Ramos (cell line): ENCODE measurements around the gene GNLY.

Experiments
- in situ Hi-C: fragments of 300-500 bp; cut with MboI; formaldehyde crosslinking; loops from one replicate; pipeline ENCODE4 v1.14.3; 2022; ENCODE audit warnings: low sequenced_read_pairs; ENCODE audit not compliant: unreplicated experiment

Gene GNLY

DNA sequence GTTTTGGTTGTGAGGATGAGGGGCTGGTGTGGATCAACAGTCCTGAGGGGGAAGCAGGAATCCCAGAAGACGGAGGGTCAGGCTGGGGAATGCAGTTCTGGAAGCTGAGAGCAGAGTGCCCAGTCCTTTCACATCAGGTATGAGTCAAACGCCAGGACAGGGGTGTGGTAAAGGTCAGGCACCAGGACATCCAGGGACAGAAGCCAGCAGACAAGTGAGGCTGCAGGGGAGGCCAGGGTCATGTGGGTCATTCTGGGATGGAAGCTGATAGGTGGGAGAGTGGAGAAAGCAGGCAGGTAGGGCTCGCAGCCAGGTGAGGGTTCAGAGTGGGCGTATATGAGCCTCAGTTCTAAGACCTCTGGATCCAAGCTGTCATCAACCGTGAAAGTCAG, 12.8 kb upstream of the GNLY start:
- in situ Hi-C loops, result no loop called here

- in situ Hi-C loops, result no loop called here
Observed at GRCh38 chr2:85681776-85682175, 12.4 kb upstream of the GNLY start.

DNA sequence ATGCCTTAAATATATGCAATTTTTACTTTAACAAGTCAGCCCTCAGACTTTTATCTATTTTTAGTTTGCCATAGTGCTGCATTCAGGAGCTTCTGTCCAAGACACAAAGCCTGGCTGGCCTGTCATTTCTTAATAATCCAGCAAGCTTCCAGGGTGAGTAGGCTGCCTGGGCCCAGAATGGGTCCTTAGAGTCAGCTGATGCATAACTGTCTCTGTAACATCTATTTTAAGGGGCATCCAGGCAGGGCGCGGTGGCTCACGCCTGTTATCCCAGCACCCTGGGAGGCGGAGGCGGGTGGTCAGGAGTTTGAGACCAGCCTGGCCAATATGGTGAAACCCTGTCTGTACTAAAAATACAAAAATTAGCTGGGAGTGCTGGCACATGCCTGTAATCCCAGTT, 11.8 kb upstream of the GNLY start:
- in situ Hi-C loops, result no loop called here

DNA sequence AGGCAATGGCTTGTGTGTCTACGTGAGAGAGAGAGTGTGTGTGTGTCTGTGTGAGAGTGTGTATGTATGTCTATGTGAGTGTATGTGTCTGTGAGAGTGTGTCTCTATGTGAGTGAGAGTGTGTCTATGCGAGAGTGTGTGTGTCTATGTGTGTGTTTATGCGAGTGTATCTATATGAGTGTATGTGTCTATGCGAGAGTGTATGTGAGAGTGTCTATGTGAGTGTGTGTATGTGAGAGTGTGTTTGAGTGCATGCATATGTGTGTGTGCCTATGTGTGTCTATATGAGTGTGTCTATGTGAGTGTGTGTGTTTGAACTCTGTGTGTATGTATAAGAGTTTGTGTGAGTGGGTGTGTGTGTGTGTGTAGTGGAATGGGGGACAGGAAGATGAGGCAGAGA, 9.8 kb upstream of the GNLY start:
- in situ Hi-C loops, result no loop called here

DNA sequence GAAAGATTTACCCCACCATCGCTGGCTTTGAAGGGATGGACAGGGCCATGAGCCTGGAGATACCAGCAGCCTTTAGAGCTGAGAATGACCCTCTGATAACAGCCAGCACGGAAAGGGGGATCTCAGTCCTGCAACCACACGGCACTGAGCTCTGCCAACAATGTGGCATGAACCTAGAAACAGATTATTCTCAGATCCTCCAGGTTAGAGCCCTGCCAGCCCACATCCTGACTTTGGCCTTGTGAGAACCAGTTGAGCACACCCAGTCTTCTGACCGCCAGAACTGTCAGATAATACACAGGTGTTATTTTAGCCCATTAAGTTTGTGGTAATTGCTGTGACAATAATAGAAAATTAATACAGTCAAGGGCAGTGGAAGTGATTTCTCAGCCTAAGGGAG, 9.4 kb upstream of the GNLY start:
- in situ Hi-C loops, result no loop called here

DNA sequence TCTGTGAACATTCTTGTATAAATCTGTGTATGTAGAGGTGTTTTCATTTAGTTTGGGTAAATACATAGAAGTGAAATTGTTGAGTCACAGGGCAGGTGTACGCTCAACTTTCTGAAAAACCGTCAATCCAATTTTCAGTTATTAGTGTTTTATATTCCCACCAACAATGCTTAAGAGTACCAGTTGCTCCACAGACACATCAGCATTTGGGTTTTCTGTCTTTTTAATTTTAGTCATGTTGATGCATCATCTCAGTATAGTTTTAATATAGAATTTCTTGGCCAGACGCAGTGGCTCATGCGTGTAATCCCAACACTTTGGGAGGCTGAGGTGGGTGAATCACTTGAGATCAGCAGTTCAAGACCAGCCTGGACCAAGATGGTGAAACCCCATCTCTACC, 3.2 kb upstream of the GNLY start:
- in situ Hi-C loops, result no loop called here

DNA sequence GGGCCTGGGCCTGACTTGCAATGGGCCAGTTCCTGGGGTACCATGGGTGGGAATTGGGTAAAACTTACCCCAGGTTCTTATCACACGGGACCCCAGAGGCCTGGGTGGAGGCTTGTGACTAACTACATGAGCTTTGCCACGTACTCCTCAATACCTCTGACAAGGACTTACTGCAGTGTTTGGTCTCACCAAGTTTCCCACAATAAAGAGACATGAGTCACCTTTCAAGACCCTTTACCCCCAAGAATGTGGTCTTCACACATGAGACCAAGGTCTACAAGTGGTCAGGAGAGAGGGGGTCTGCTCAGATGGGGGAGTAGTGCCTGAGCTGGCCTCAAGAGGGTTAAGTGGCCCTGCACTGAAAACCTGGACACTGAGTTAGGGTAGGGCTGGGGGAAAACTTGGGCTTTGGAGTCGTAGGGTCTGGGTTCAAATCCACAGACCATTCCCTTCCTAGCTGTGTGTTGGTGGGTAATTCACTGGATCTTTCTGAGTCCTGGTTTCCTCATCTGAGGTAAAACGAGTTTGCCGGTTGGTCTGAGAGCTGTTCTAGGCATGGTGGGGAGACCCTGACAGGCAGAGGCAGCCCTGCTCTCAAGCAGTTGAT, 2.0 kb upstream of the GNLY start:
- in situ Hi-C loops, result no loop called here

DNA sequence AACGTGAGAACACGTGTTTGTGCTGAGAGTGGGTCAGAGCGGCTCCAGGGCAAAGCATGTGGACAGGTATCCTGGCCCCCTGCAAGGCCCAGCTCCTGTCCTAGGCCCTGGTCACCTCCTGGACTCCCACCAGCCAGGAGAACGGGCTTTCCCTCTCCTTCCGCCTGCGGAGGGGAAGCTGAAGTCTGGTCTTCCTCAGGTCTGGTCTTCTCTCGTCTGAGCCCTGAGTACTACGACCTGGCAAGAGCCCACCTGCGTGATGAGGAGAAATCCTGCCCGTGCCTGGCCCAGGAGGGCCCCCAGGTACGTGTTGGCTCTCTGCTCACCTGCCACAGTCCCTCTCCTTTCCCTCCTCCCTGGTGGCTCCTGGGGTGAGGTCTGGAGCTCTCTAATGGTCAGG, 963 bp downstream of the GNLY start:
- in situ Hi-C loops, result no loop called here

- in situ Hi-C loops, result no loop called here
Observed at GRCh38 chr2:85695691-85696668, 1.8 kb downstream of the GNLY start.

DNA sequence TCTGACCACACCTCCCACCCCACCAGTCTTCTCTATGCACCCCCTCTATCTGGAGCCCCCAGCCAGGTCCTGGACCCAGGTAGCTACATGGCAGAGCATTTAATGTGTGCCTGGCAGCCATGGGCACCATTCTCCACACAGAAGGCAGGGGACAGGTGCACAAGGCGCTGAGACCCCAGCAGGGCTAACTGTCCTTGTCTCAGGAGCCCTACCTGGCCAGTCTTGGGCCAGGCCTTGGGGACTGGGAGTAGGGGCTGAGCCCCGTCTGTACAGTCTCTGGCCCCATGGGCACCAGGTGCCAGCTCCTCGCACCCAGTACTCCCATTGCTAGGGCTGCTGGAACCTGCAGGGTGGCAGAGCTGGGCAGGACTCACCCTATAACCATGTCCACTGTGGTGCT, 2.9 kb downstream of the GNLY start:
- in situ Hi-C loops, result no loop called here

- in situ Hi-C loops, result no loop called here
Observed at GRCh38 chr2:85697716-85698115, 3.6 kb downstream of the GNLY start.

DNA sequence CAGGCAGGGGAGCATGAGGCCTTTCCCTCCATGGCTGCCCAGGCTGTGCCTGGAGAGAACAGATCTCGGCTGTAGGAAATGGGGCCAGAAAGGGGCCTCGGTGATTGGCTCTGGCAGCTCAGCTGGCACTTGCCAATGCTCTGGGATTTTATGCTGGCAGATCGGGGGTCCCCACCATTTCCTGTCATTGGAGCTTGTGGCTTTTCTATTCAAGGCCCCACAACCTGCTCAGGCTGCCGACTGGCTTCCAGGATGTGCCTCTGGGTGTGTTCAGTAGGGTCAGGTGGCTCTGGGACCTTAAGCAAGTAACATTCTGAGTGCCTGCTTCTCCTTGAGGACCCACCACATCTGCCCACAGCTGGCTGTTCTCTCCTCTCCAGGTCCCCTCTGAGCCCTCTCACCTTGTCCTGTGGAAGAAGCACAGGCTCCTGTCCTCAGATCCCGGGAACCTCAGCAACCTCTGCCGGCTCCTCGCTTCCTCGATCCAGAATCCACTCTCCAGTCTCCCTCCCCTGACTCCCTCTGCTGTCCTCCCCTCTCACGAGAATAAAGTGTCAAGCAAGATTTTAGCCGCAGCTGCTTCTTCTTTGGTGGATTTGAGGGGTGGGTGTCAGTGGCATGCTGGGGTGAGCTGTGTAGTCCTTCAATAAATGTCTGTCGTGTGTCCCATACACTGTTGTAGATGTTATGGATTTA, 4.2 kb downstream of the GNLY start:
- in situ Hi-C loops, result no loop called here

GRCh38 chr2:85698880-85699254, 4.7 kb downstream of the GNLY start:
- in situ Hi-C loops, result no loop called here

DNA sequence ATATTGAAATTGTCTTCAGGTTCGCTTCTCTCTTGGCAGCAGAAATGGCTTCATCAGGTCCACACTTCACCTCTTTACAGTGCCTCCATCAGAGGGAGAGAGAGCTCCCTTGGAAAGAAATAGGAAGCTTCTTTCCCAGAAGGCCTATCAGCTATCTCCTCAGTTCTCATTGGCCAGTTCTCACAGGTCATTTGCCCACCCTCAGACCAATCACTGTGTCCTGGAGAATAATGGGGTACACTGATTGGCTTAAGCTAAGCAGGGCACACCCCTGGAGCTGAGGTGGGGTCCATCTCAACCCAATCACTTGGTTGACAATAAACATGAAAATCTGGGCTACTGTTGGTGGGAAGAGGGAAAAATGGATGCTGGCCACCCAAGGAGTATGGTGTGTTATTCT, 5.2 kb downstream of the GNLY start:
- in situ Hi-C loops, result no loop called here

GRCh38 chr2:85702172-85702571, 8.0 kb downstream of the GNLY start:
- in situ Hi-C loops, result no loop called here

GRCh38 chr2:85702800-85703199, 8.6 kb downstream of the GNLY start:
- in situ Hi-C loops, result no loop called here

- in situ Hi-C loops, result no loop called here
Observed at GRCh38 chr2:85703329-85703728, 9.2 kb downstream of the GNLY start.

DNA sequence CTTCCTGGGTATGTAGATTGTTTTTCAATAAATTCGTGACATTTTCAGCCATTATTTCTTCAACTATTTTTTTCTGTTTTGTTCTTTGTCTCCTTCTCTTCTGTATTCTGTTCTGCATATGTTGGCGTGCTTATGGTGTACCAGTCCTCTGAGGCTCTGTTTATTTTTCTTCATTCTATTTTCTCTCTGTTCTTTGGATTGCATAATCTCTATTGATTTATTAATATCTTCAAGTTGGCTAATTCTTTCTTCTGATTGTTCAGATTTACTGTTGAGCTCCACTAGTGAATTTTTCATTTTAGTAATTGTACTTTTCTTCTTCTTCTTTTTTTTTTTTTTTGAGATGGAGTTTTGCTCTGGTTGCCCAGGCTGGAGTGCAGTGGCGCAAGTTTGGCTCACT, 9.9 kb downstream of the GNLY start:
- in situ Hi-C loops, result no loop called here

DNA sequence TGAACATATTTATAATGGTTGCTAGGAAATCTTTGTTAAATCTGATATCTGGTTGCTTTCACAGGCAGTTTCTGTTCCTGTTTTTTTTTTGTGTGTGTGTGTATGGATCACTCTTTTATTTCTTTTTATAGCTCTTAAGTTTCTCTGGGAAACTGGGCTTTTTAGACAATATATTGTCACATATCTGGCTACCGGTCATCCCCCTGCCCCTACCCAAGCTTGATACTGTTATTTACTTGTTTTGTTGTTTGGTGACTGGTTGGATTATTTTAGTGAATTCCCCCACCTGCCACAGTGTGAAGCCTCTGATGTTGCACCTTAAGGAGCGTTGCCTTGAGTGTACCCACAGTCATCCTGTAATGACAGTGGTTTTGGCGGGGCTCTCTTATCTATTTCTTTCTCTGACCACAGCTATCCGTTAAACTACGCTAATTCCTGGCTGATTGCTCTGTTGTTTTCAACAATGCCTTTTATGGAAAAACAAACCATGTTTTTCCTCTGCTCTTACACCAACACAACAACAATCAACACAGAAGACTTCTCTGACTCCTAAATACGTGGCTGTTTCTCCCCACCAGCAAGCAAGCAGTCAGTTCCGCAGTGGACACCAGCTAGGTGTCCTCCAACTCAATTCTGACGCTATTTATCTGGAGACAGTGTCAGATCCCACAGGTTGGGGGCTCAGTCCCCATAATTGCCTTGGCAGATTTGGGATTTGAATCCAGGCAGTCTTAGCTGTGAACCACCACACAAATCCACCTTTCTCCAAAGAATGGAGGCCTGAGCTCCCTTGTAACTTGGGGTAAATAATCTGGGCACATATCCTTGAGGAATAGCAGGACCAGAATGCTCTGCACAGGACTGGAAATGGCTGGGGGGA, 10.9 kb downstream of the GNLY start:
- in situ Hi-C loops, result no loop called here

- in situ Hi-C loops, result no loop called here
Observed at GRCh38 chr2:85705680-85706039, 11.5 kb downstream of the GNLY start.
